ENCODE measurements around the gene ZNF550.

The ZNF550 gene

GRCh38 chr19:57559404-57560025, at the start of gene ZNF550:
Gene ZNF550, minus strand, starts transcription at chr19:57559863. Its CDS starts 181 bp downstream, at chr19:57559682.
- peak; percentile 69 to 72 for DNase-seq (ENCODE audit: low read depth in 2 of 2)

- DNase-seq (ENCODE audit: low read depth in 2 of 2), result no peak
Observed at GRCh38 chr19:57606931-57607330, 47.3 kb upstream of the ZNF550 start.

- peak; percentile 73 to 77 for DNase-seq (ENCODE audit: low read depth in 2 of 2)
Observed at GRCh38 chr19:57599761-57600383, 40.2 kb upstream of the ZNF550 start, which contains the start of gene ZNF530. Gene ZNF530, plus strand, starts transcription at chr19:57599885. Its CDS starts 4,461 bp downstream, at chr19:57604346.

- DNase-seq (ENCODE audit: low read depth in 2 of 2), result no peak
Observed at GRCh38 chr19:57599377-57599760, 39.7 kb upstream of the ZNF550 start.

- no peak for DNase-seq (ENCODE audit: low read depth in 2 of 2)
Observed at GRCh38 chr19:57587529-57587928, 27.9 kb upstream of the ZNF550 start.

- peak; percentile 61 to 76 for DNase-seq (ENCODE audit: low read depth in 2 of 2)
Observed at GRCh38 chr19:57583521-57584416, 24.1 kb upstream of the ZNF550 start, which contains the start of gene ZIK1. Gene ZIK1, plus strand, starts transcription at chr19:57584145. Its CDS starts 212 bp downstream, at chr19:57584357.

GRCh38 chr19:57583104-57583520, 23.4 kb upstream of the ZNF550 start:
- no peak for DNase-seq (ENCODE audit: low read depth in 2 of 2)

- peak; percentile 86 to 88 for DNase-seq (ENCODE audit: low read depth in 2 of 2)
Observed at GRCh38 chr19:57578487-57579205, 19.0 kb upstream of the ZNF550 start, which contains the start of gene ZNF416. Gene ZNF416, minus strand, starts transcription at chr19:57578911. Its CDS starts 207 bp downstream, at chr19:57578704.

GRCh38 chr19:57576661-57577060, 17.0 kb upstream of the ZNF550 start:
- DNase-seq (ENCODE audit: low read depth in 2 of 2), result no peak

GRCh38 chr19:57572415-57572947, 12.8 kb upstream of the ZNF550 start:
- DNase-seq (ENCODE audit: low read depth in 2 of 2), result no peak

- DNase-seq (ENCODE audit: low read depth in 2 of 2), result no peak
Observed at GRCh38 chr19:57570707-57571106, 11.0 kb upstream of the ZNF550 start.

GRCh38 chr19:57566396-57567265, 7.0 kb upstream of the ZNF550 start:
- DNase-seq (ENCODE audit: low read depth in 2 of 2), result no peak

GRCh38 chr19:57563547-57563946, 3.9 kb upstream of the ZNF550 start:
- no peak for DNase-seq (ENCODE audit: low read depth in 2 of 2)

- DNase-seq (ENCODE audit: low read depth in 2 of 2), result no peak
Observed at GRCh38 chr19:57560049-57560491, 407 bp upstream of the ZNF550 start.

- DNase-seq (ENCODE audit: low read depth in 2 of 2), result no peak
Observed at GRCh38 chr19:57559008-57559403, 657 bp downstream of the ZNF550 start.

GRCh38 chr19:57558525-57558924, 1.1 kb downstream of the ZNF550 start:
- DNase-seq (ENCODE audit: low read depth in 2 of 2), result no peak

GRCh38 chr19:57557659-57558058, 2.0 kb downstream of the ZNF550 start:
- DNase-seq (ENCODE audit: low read depth in 2 of 2), result no peak

GRCh38 chr19:57552432-57552831, 7.2 kb downstream of the ZNF550 start:
- no peak for DNase-seq (ENCODE audit: low read depth in 2 of 2)

- no peak for DNase-seq (ENCODE audit: low read depth in 2 of 2)
Observed at GRCh38 chr19:57546513-57546912, 13.2 kb downstream of the ZNF550 start.

- no peak for DNase-seq (ENCODE audit: low read depth in 2 of 2)
Observed at GRCh38 chr19:57537953-57538547, 21.6 kb downstream of the ZNF550 start.
